HG02678 (cell line): ENCODE results near the gene DLX6.

Experiments
- ATAC-seq: cut with Tn5 transposase; IDR thresholded peaks from one replicate; pipeline ENCODE4 v1.9.1; 2021; ENCODE audit warnings: mild to moderate bottlenecking, moderate library complexity; ENCODE audit not compliant: unreplicated experiment

The DLX6 gene

GRCh38 chr7:96995406-96996110, 9.8 kb upstream of the DLX6 start:
- ATAC-seq: no peak

- no peak for ATAC-seq
Measured at GRCh38 chr7:96996111-96996957, 9.0 kb upstream of the DLX6 start.

- ATAC-seq: no peak
Measured at GRCh38 chr7:96996958-96997511, 8.3 kb upstream of the DLX6 start.

GRCh38 chr7:96997512-96998032, 7.8 kb upstream of the DLX6 start:
- ATAC-seq: no peak

GRCh38 chr7:96998333-96998732, 7.0 kb upstream of the DLX6 start:
- ATAC-seq: no peak

GRCh38 chr7:96998744-96999143, 6.6 kb upstream of the DLX6 start:
- ATAC-seq: no peak

GRCh38 chr7:97001221-97001620, 4.1 kb upstream of the DLX6 start:
- ATAC-seq: no peak

GRCh38 chr7:97001656-97002554, 3.4 kb upstream of the DLX6 start:
- no peak for ATAC-seq

GRCh38 chr7:97002555-97003261, 2.6 kb upstream of the DLX6 start:
- ATAC-seq: no peak

- no peak for ATAC-seq
Measured at GRCh38 chr7:97003262-97004246, 1.8 kb upstream of the DLX6 start.

GRCh38 chr7:97004247-97005182, 838 bp upstream of the DLX6 start:
- ATAC-seq: no peak

GRCh38 chr7:97006055-97006815, 882 bp downstream of the DLX6 start:
- peak; percentile 64 for ATAC-seq

- no peak for ATAC-seq
Measured at GRCh38 chr7:97006816-97007582, 1.6 kb downstream of the DLX6 start.

- ATAC-seq: no peak
Measured at GRCh38 chr7:97007583-97007861, 2.2 kb downstream of the DLX6 start.

- no peak for ATAC-seq
Measured at GRCh38 chr7:97008275-97008917, 3.0 kb downstream of the DLX6 start.
